PFSK-1 (cell line): ENCODE results near the gene COX7C.

ENCODE experiments used
- FOXP2 ChIP-seq: optimal IDR thresholded peaks from 2 replicates; pipeline ENCODE3; 2011; ENCODE audit warnings: borderline replicate concordance, control low read depth, inconsistent platforms; ENCODE audit not compliant: insufficient read depth; ENCODE audit errors: extremely low read length, extremely low read depth
- POLR2AphosphoS5 ChIP-seq: IDR thresholded peaks from 2 replicates; pipeline ENCODE4 v1.6.1; 2012; ENCODE audit warnings: low read depth, mild to moderate bottlenecking, control low read depth, low read length, moderate library complexity
- REST ChIP-seq, 2 experiments: IDR thresholded peaks; 2 replicates each; pipeline versions ENCODE4 v1.6.1 to v1.8.0; 2011 to 2012; ENCODE audit warnings: low read depth in 2 of 2, low read length in 2 of 2, control low read depth in 1 of 2, inconsistent platforms in 1 of 2, mild to moderate bottlenecking in 1 of 2, moderate library complexity in 1 of 2; ENCODE audit not compliant: insufficient read depth in 1 of 2
- SIN3A ChIP-seq: IDR thresholded peaks from 2 replicates; pipeline ENCODE4 v1.6.1; 2012; ENCODE audit warnings: mild to moderate bottlenecking, low read length, moderate library complexity, borderline replicate concordance; ENCODE audit not compliant: insufficient read depth
- TAF1 ChIP-seq: IDR thresholded peaks from 2 replicates; pipeline ENCODE4 v1.6.1; 2012; ENCODE audit warnings: low read length, control low read depth, borderline replicate concordance; ENCODE audit not compliant: insufficient read depth

The COX7C gene

DNA sequence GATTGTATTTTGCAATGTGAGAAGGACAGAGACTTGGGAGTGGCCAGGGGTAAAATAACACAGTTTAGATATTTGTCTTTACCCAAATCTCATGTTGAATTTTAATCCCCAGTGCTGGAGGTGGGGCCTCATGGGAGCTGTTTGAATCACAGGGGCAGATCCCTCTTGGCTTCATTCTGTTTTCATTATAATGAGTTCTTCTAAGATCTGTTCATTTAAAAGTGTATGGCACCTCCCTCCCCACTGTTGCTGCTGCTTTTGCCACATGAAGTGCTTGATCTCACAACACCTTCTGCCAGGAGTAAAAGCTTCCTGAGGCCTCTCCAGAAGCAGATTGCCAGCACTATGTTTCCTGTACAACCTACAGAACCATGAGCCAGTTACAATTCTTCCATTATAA is 28.1 kb downstream of the COX7C start:
- TF ChIP-seq FOXP2 (no peak), SIN3A (no peak), POLR2AphosphoS5 (no peak), REST (IDR thresholded peaks at IDR 0.05; ENCODE audit: insufficient read depth in 1 of 2, low read depth in 2 of 2, low read length in 2 of 2) (no peak), TAF1 (no peak)

GRCh38 chr5:86646671-86647070 is 28.9 kb downstream of the COX7C start:
- TF ChIP-seq SIN3A: no peak
- TF ChIP-seq POLR2AphosphoS5: no peak
- TF ChIP-seq REST (IDR thresholded peaks at IDR 0.05; ENCODE audit: insufficient read depth in 1 of 2, low read depth in 2 of 2, low read length in 2 of 2): no peak
- TF ChIP-seq TAF1: no peak

- TF ChIP-seq TAF1 (no peak), SIN3A (no peak), REST (IDR thresholded peaks at IDR 0.05; ENCODE audit: insufficient read depth in 1 of 2, low read depth in 2 of 2, low read length in 2 of 2) (no peak), FOXP2 (no peak)
Observed at GRCh38 chr5:86649832-86650505, 32.2 kb downstream of the COX7C start.

DNA sequence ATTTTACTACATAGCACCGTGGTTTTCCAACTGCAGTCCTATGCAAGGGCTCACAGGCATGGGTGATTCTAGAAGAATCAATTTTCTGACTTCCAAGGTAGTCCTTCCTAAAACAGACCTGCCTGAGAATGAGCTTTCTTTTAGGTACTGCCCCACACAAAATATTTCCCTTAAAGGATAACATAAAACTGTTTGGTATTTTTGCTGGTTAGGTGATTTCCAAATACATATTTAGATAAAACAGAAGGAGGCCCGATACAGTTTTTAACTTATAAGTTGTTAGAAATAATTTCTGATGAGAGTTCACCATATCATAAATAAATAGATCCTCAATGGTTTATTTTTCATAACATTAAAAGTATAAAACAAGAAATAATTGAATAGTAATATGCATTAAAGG is 46.4 kb downstream of the COX7C start:
- no peak for TF ChIP-seq TAF1
- TF ChIP-seq POLR2AphosphoS5: no peak
- no peak for TF ChIP-seq REST (IDR thresholded peaks at IDR 0.05; ENCODE audit: insufficient read depth in 1 of 2, low read depth in 2 of 2, low read length in 2 of 2)
- TF ChIP-seq SIN3A: no peak
- no peak for TF ChIP-seq FOXP2

- TF ChIP-seq TAF1 (no peak), FOXP2 (no peak), REST (IDR thresholded peaks at IDR 0.05; ENCODE audit: insufficient read depth in 1 of 2, low read depth in 2 of 2, low read length in 2 of 2) (no peak), POLR2AphosphoS5 (no peak), SIN3A (no peak)
Observed at GRCh38 chr5:86665984-86666760, 48.4 kb downstream of the COX7C start.
